Cardiac atrium fibroblast (primary cell): ENCODE measurements around the gene PYGL. TPM values are rescaled to one million over a fixed set of nuclear protein-coding genes. Genes with fewer than 3 reads are reported as not detected.

Experiments
- total RNA-seq: library from RNA; depleted of rRNA; stranded (reverse); fragments of >200 nt; gene quantifications from 2 replicates; pipeline ENCODE4 v1.2.3, GENCODE V29; 2015

Gene PYGL
- 77.9 and 90.1 TPM in 2 replicates for total RNA-seq

GRCh38 chr14:50943943-50944646 lies at the start of gene PYGL:
PYGL (minus strand) TSS chr14:50944483; CDS start chr14:50944403, 80 bp downstream.

GRCh38 chr14:50871914-50872732 lies 72.2 kb downstream of the PYGL start, which contains the start of gene ABHD12B:
ABHD12B (plus strand) TSS chr14:50872053; CDS start chr14:50872175, 122 bp downstream.

Other genes starting within 250 kb of the PYGL start
- 14.4 and 16.7 TPM in 2 replicates for gene NIN, start 113.3 kb downstream of the PYGL start, total RNA-seq
- gene ABHD12B, start 72.4 kb downstream of the PYGL start, total RNA-seq = not detected in 2 replicates
- 0.49 and 2.7 TPM in 2 replicates for gene TRIM9, start 150.6 kb upstream of the PYGL start, total RNA-seq